HCT116 (cell line): ENCODE data around the gene KRT39.

Experiments used
- CBX3 ChIP-seq: IDR thresholded peaks from 2 replicates; pipeline ENCODE4 v1.6.1; 2012; ENCODE audit warnings: low read depth
- CEBPB ChIP-seq: IDR thresholded peaks from 2 replicates; pipeline ENCODE4 v1.6.1; 2012; ENCODE audit warnings: low read depth
- CTCF ChIP-seq, 3 experiments: fragments of 200-600 bp in 1 of 3; sonication (generic) in 1 of 3; IDR thresholded peaks in 2 of 3; conservative IDR thresholded peaks in 1 of 3; 2 replicates each; pipeline ENCODE4 v1.5.1; 2012 to 2017; ENCODE audit warnings: low read depth in 2 of 3, low read length in 2 of 3, antibody characterized with exemption in 1 of 3, borderline replicate concordance in 1 of 3, control low read depth in 1 of 3, mild to moderate bottlenecking in 1 of 3, mixed read lengths in 1 of 3, mixed run types in 1 of 3, moderate library complexity in 1 of 3; ENCODE audit not compliant: insufficient read depth in 1 of 3
- ELF1 ChIP-seq: IDR thresholded peaks from 2 replicates; pipeline ENCODE4 v1.6.1; 2012; ENCODE audit warnings: low read depth, borderline replicate concordance
- EZH2 ChIP-seq: fragments of 200-600 bp; sonication (generic); IDR thresholded peaks from 2 replicates; pipeline ENCODE4 v1.6.1; 2017; ENCODE audit warnings: antibody characterized with exemption, mixed run types
- FOSL1 ChIP-seq: IDR thresholded peaks from 2 replicates; pipeline ENCODE4 v1.6.1; 2012; ENCODE audit warnings: low read depth
- POLR2A ChIP-seq: IDR thresholded peaks from 2 replicates; pipeline ENCODE4 v1.7.0; 2011; ENCODE audit warnings: borderline replicate concordance; ENCODE audit not compliant: insufficient read depth, insufficient read length; ENCODE audit errors: extremely low read depth
- RAD21 ChIP-seq: IDR thresholded peaks from 2 replicates; pipeline ENCODE4 v1.6.1; 2012; ENCODE audit warnings: low read depth, mild to moderate bottlenecking
- REST ChIP-seq: IDR thresholded peaks from 2 replicates; pipeline ENCODE4 v1.6.1; 2012; ENCODE audit warnings: low read depth
- YY1 ChIP-seq: IDR thresholded peaks from 2 replicates; pipeline ENCODE4 v1.6.1; 2011; ENCODE audit warnings: low read length, low read depth, moderate library complexity, mild to moderate bottlenecking; ENCODE audit not compliant: insufficient replicate concordance; ENCODE audit errors: extremely low read depth

DNA sequence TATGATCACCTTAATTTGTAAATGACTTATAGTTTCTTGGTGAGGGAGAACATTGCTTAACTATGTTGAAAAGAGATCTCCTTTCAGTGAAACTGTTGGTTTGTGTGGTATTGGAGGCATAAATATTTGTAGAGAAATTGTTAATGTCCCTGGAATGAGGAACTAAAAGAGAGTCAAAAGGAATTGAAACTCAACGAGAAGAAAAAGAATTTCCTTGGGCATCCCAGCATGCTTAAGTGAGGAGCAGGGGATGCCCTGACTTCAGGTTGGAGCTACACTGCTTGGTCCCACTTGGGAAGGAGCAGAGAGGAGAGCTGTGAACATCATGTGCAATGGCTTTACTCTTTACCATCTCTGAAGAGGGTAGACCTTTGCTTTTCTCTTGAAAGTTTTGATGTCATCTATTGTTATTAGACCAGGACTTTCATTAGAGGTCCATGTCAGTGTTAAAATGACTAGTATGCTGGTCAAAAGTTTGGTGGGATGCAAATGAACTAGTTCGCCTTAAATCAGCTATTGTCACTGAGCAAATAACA is 51.0 kb downstream of the KRT39 start:
- TF ChIP-seq EZH2 (no peak), FOSL1 (no peak), CTCF (IDR thresholded peaks at IDR 0.05 in 2 of 3, conservative IDR thresholded peaks at IDR 0.05 in 1 of 3; ENCODE audit: borderline replicate concordance in 1 of 3, insufficient read depth in 1 of 3, low read depth in 2 of 3, low read length in 2 of 3) (no peak), RAD21 (no peak), CBX3 (no peak), REST (no peak), POLR2A (peak; percentile 15), CEBPB (no peak), ELF1 (no peak; the same call in 1 of the 2 replicates), YY1 (no peak)
